ENCODE data around the gene YPEL2. TPM values are rescaled to one million over a fixed set of nuclear protein-coding genes. Genes with fewer than 3 reads are reported as not detected.

Gene YPEL2
- total RNA-seq, 1 experiment from 2014 or later = 1.1 TPM

GRCh38 chr17:59377410-59377809, 46.0 kb downstream of the YPEL2 start:
- no peaks in the 10 kb centered on the region for H3K27me3 ChIP-seq (ENCODE audit: control insufficient read depth, insufficient read depth, low read length)
- intact Hi-C loops (cut with micrococcal nuclease; ENCODE audit: unreplicated experiment) (no loop called here), in situ Hi-C loops (cut with HindIII; ENCODE audit: low pct_unique_long_range_greater_than_20kb, low sequenced_read_pairs) (no loop called here)
- no peaks in the 10 kb centered on the region for H3K9me3 ChIP-seq (ENCODE audit: control insufficient read depth, insufficient read depth, low read depth, low read length)
- BruUV-seq (replicated peaks) = no TSS peak
- POLR2A ChIA-PET = no interaction called here
- no peaks in the 10 kb centered on the region for H3K36me3 ChIP-seq (ENCODE audit: control insufficient read depth, insufficient read depth, low read length)
- H3K27ac ChIP-seq (ENCODE audit: low read length) = no peak overlapping the region
- no peak overlapping the region for H3K4me3 ChIP-seq (ENCODE audit: low read depth in 2 of 2, low read length in 2 of 2)
- CTCF ChIA-PET = no interaction called here
- TF ChIP-seq CTCF (IDR thresholded peaks at IDR 0.05) = no peak
- DNase-seq (ENCODE audit: low read depth, low spot score) (no peak), ATAC-seq (no peak)
- no peaks in the 10 kb centered on the region for H3K4me1 ChIP-seq (ENCODE audit: control insufficient read depth, insufficient read depth, low read length)

GRCh38 chr17:59378675-59379074, 47.2 kb downstream of the YPEL2 start:
- ATAC-seq (no peak), DNase-seq (ENCODE audit: low read depth, low spot score) (no peak)
- ChIA-PET CTCF (no interaction called here), POLR2A (no interaction called here)
- H3K4me3 ChIP-seq (ENCODE audit: low read depth in 2 of 2, low read length in 2 of 2) = no peak overlapping the region
- H3K9me3 ChIP-seq (ENCODE audit: control insufficient read depth, insufficient read depth, low read depth, low read length) = no peaks in the 10 kb centered on the region
- intact Hi-C loops (cut with micrococcal nuclease; ENCODE audit: unreplicated experiment) (no loop called here), in situ Hi-C loops (cut with HindIII; ENCODE audit: low pct_unique_long_range_greater_than_20kb, low sequenced_read_pairs) (no loop called here)
- H3K4me1 ChIP-seq (ENCODE audit: control insufficient read depth, insufficient read depth, low read length) = no peaks in the 10 kb centered on the region
- no peaks in the 10 kb centered on the region for H3K36me3 ChIP-seq (ENCODE audit: control insufficient read depth, insufficient read depth, low read length)
- no peak overlapping the region for H3K27ac ChIP-seq (ENCODE audit: low read length)
- BruUV-seq (replicated peaks) = no TSS peak
- TF ChIP-seq SIN3A (IDR thresholded peaks at IDR 0.05; ENCODE audit: borderline replicate concordance, insufficient read depth, low read depth, low read length) (no peak), TCF7L2 (IDR thresholded peaks at IDR 0.05; ENCODE audit: low read depth, low read length) (no peak), REST (IDR thresholded peaks at IDR 0.05; ENCODE audit: insufficient read depth in 1 of 2, low read depth in 2 of 2, low read length in 1 of 2) (no peak), POLR2AphosphoS5 (IDR thresholded peaks at IDR 0.05; ENCODE audit: low read depth, low read length) (no peak), CTCF (IDR thresholded peaks at IDR 0.05) (no peak)
- H3K27me3 ChIP-seq (ENCODE audit: control insufficient read depth, insufficient read depth, low read length) = no peaks in the 10 kb centered on the region

- POLR2A ChIA-PET = no interaction called here
- Histone ChIP-seq H3K36me3 (ENCODE audit: control insufficient read depth, insufficient read depth, low read length) (no peaks in the 10 kb centered on the region), H3K9me3 (ENCODE audit: control insufficient read depth, insufficient read depth, low read depth, low read length) (no peaks in the 10 kb centered on the region), H3K27me3 (ENCODE audit: control insufficient read depth, insufficient read depth, low read length) (no peaks in the 10 kb centered on the region), H3K4me3 (ENCODE audit: low read depth in 2 of 2, low read length in 2 of 2) (no peak overlapping the region), H3K27ac (ENCODE audit: low read length) (no peak overlapping the region), H3K4me1 (ENCODE audit: control insufficient read depth, insufficient read depth, low read length) (no peaks in the 10 kb centered on the region)
- intact Hi-C loops (cut with micrococcal nuclease; ENCODE audit: unreplicated experiment) (no loop called here), in situ Hi-C loops (cut with HindIII; ENCODE audit: low pct_unique_long_range_greater_than_20kb, low sequenced_read_pairs) (no loop called here)
- ATAC-seq (no peak), DNase-seq (ENCODE audit: low read depth, low spot score) (no peak)
- BruUV-seq (replicated peaks) = no TSS peak
- CTCF ChIA-PET = no interaction called here
- TF ChIP-seq SIN3A (IDR thresholded peaks at IDR 0.05; ENCODE audit: borderline replicate concordance, insufficient read depth, low read depth, low read length) (no peak), CTCF (IDR thresholded peaks at IDR 0.05) (no peak), REST (IDR thresholded peaks at IDR 0.05; ENCODE audit: insufficient read depth in 1 of 2, low read depth in 2 of 2, low read length in 1 of 2) (no peak), POLR2AphosphoS5 (IDR thresholded peaks at IDR 0.05; ENCODE audit: low read depth, low read length) (no peak), TCF7L2 (IDR thresholded peaks at IDR 0.05; ENCODE audit: low read depth, low read length) (no peak)
Measured at GRCh38 chr17:59380474-59380873, 49.0 kb downstream of the YPEL2 start.

All from Panc1 (cell line).